Suppressor macrophage treated with lipopolysaccharide for 1 hour (primary cell): ENCODE results near the gene RELL2.

ENCODE experiments used
- DNase-seq, 3 donors: peaks; one replicate each; pipeline ENCODE4 v3.0.0-alpha.2; 2020 to 2022

The RELL2 gene

GRCh38 chr5:141623186-141623585 lies 13.6 kb upstream of the RELL2 start:
- peak; percentile 80 to 91 (median 86) for DNase-seq

- peak in 1 of 3 donors; percentile 45 for DNase-seq
These were observed 13.2 kb upstream of the RELL2 start for GRCh38 chr5:141623611-141624010.

GRCh38 chr5:141628175-141628788 lies 8.5 kb upstream of the RELL2 start:
- DNase-seq: no peak

- no peak for DNase-seq
These were observed 6.1 kb upstream of the RELL2 start for GRCh38 chr5:141630570-141631140.

GRCh38 chr5:141632650-141633049 lies 4.1 kb upstream of the RELL2 start:
- DNase-seq: no peak

- peak; percentile 36 to 56 (median 51) for DNase-seq
These were observed 2.8 kb upstream of the RELL2 start for GRCh38 chr5:141633871-141634561.

GRCh38 chr5:141634720-141635119 lies 2.1 kb upstream of the RELL2 start:
- DNase-seq: no peak

- DNase-seq: no peak
These were observed 1.2 kb upstream of the RELL2 start for GRCh38 chr5:141635646-141636045.

- no peak for DNase-seq
These were observed 738 bp upstream of the RELL2 start for GRCh38 chr5:141636106-141636412.

GRCh38 chr5:141637123-141637766 lies 448 bp downstream of the RELL2 start:
- DNase-seq: peak in 1 of 3 donors; percentile 46

- peak; percentile 53 to 68 (median 54) for DNase-seq
These were observed 1.1 kb downstream of the RELL2 start for GRCh38 chr5:141637767-141638419.

GRCh38 chr5:141638771-141639170 lies 2.0 kb downstream of the RELL2 start:
- no peak for DNase-seq

GRCh38 chr5:141639357-141640050 lies 2.7 kb downstream of the RELL2 start:
- DNase-seq: no peak

GRCh38 chr5:141640051-141640415 lies 3.2 kb downstream of the RELL2 start:
- DNase-seq: no peak

- no peak for DNase-seq
These were observed 3.9 kb downstream of the RELL2 start for GRCh38 chr5:141640698-141641097.

GRCh38 chr5:141641634-141642267 lies 5.0 kb downstream of the RELL2 start:
- peak; percentile 40 to 66 (median 42) for DNase-seq

- DNase-seq: no peak
These were observed 9.2 kb downstream of the RELL2 start for GRCh38 chr5:141646026-141646425.

GRCh38 chr5:141647242-141647641 lies 10.4 kb downstream of the RELL2 start:
- DNase-seq: no peak

- no peak for DNase-seq
These were observed 11.1 kb downstream of the RELL2 start for GRCh38 chr5:141647851-141648250.

GRCh38 chr5:141649056-141649688 lies 12.4 kb downstream of the RELL2 start:
- DNase-seq: no peak

- no peak for DNase-seq
These were observed 13.2 kb downstream of the RELL2 start for GRCh38 chr5:141649972-141650371.
